ENCODE results near the gene AFAP1L1.

Gene AFAP1L1

DNA sequence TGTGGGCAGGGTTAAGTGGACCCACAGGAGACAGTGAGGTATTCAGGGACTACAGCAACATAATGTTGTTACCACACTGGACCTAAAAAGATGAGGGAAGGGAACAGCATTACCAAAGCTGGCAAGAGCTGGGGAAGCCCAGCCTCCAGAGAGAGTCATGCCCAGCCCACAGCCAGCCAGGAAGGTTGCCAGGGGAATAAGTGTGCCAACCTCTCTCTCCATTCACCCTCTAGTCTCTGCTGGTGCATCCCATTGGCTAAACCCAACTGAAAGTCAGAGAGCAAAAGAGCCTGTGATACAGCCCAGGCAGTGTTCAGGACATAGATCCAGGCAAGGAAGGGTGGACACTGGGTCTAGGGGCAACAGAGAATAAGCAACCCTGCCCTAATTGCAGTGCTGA, 35.8 kb upstream of the AFAP1L1 start:
- DNase-seq (ENCODE audit: low read depth): no peak
- TF ChIP-seq, protein P1, sequence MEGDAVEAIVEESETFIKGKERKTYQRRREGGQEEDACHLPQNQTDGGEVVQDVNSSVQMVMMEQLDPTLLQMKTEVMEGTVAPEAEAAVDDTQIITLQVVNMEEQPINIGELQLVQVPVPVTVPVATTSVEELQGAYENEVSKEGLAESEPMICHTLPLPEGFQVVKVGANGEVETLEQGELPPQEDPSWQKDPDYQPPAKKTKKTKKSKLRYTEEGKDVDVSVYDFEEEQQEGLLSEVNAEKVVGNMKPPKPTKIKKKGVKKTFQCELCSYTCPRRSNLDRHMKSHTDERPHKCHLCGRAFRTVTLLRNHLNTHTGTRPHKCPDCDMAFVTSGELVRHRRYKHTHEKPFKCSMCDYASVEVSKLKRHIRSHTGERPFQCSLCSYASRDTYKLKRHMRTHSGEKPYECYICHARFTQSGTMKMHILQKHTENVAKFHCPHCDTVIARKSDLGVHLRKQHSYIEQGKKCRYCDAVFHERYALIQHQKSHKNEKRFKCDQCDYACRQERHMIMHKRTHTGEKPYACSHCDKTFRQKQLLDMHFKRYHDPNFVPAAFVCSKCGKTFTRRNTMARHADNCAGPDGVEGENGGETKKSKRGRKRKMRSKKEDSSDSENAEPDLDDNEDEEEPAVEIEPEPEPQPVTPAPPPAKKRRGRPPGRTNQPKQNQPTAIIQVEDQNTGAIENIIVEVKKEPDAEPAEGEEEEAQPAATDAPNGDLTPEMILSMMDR (IDR thresholded peaks at IDR 0.05; ENCODE audit: control insufficient read depth, extremely low read depth, insufficient read depth): no peak
- H3K4me3 ChIP-seq (ENCODE audit: low read depth, low read length): no peak overlapping the region

- H3K4me3 ChIP-seq (ENCODE audit: low read depth, low read length): no peak overlapping the region
- no peak for DNase-seq (ENCODE audit: low read depth)
- TF ChIP-seq, protein P1 (IDR thresholded peaks at IDR 0.05; ENCODE audit: control insufficient read depth, extremely low read depth, insufficient read depth): peak; percentile 13; the same call in 1 of the 2 replicates
Observed at GRCh38 chr5:149237662-149238061, 34.0 kb upstream of the AFAP1L1 start.

- DNase-seq (ENCODE audit: low read depth): no peak
- no peak overlapping the region for H3K4me3 ChIP-seq (ENCODE audit: low read depth, low read length)
- TF ChIP-seq, protein P1 (IDR thresholded peaks at IDR 0.05; ENCODE audit: control insufficient read depth, extremely low read depth, insufficient read depth): peak; percentile 40
Observed at GRCh38 chr5:149238540-149238939, 33.1 kb upstream of the AFAP1L1 start.

DNA sequence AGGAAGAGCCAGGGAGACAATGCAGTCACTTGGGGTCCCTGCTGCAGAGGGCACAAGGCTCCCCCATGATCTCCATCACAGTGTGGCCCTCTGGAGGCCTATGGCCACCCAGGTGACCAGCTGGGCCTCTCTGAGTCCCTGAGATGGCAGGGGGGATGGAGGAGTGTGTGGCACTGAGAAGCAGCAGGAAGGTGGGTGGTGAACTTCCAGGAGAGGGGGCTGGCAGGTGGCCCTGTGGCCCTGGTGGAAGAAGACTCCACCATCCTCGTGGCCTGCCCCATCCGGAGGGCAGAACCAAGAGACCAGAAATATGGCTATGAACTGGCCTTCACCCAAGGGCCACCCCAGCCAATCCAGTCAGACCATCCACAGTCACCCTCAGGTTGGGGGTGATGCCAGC, 31.7 kb upstream of the AFAP1L1 start:
- DNase-seq (ENCODE audit: low read depth): no peak
- no peak overlapping the region for H3K4me3 ChIP-seq (ENCODE audit: low read depth, low read length)
- TF ChIP-seq, protein P1 (IDR thresholded peaks at IDR 0.05; ENCODE audit: control insufficient read depth, extremely low read depth, insufficient read depth): no peak

DNA sequence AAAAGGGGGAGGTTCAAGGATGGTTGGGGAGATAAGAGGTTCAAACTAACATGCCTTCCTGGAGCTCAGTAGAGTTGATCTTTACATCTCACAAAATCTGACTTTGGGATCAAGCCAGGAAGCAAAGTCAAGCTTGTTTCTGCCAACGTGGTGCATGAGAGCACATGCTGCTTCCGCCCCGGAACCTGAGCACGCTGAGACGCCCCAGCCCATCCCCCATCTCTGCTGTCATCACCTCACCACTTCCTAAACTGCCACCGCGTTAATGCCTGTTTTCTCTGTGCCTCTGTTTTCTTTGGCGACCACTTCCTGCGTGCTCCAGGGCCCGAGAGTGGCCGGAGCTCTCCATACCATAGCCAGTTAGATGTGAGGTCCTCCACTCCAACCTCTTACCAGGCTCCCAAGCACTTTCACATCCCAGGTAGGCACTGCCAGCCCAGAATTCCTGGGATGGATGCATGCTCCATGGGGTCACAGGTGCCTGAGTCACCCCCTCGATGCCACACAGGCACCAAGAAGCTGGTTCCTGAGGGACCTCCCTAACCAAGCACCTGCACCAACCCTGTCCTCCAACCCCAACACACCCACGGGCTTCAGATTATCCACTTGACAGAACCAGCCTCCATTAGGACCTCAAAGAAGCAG, 31.2 kb upstream of the AFAP1L1 start:
- TF ChIP-seq, protein P1 (IDR thresholded peaks at IDR 0.05; ENCODE audit: control insufficient read depth, extremely low read depth, insufficient read depth): no peak
- no peak overlapping the region for H3K4me3 ChIP-seq (ENCODE audit: low read depth, low read length)
- no peak for DNase-seq (ENCODE audit: low read depth)

- H3K4me3 ChIP-seq (ENCODE audit: low read depth, low read length): no peak overlapping the region
- TF ChIP-seq, protein P1 (IDR thresholded peaks at IDR 0.05; ENCODE audit: control insufficient read depth, extremely low read depth, insufficient read depth): no peak
- DNase-seq (ENCODE audit: low read depth): no peak
Observed at GRCh38 chr5:149242339-149242738, 29.3 kb upstream of the AFAP1L1 start.

- DNase-seq (ENCODE audit: low read depth): no peak
- no peak overlapping the region for H3K4me3 ChIP-seq (ENCODE audit: low read depth, low read length)
- TF ChIP-seq, protein P1 (IDR thresholded peaks at IDR 0.05; ENCODE audit: control insufficient read depth, extremely low read depth, insufficient read depth): no peak
Observed at GRCh38 chr5:149246906-149247305, 24.8 kb upstream of the AFAP1L1 start.
